Stimulated activated CD4-positive, alpha-beta T cell treated with anti-CD3 and anti-CD28 coated beads, TNF-alpha, amount 100 ng/mL, for 1 hour (primary cell): ENCODE results near the gene SLAMF7.
"Not testable (repeated sequence)": the region's sequence is repeated elsewhere in the genome, so short reads cannot be mapped to it uniquely, and the experiment has no call there.

Source experiments
- DNase-seq, 3 donors: peaks; one replicate each; pipeline ENCODE4 v3.0.0-alpha.2; 2020; ENCODE audit warnings: low read depth in 3 of 3, low spot score in 1 of 3

Gene SLAMF7

DNA sequence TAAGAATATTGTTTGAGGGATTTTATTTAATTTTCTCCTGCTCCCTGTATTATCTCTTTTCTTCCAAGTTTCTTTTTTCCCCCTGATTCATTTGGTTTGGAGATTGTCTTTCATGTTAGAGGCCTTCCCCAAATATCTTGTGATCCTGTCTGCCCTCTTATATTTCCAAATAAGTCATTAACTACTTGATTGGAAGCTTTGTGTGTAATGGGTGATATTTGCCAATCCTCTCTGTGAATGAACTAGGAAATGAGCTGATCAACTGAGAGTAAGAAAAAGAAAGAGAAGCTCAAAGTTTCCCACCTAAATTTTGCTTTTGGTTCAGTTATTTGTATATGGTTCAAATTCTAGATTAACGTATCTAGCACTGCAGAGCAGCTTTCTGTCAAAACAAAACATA, 33.3 kb downstream of the SLAMF7 start:
- DNase-seq = no peak

DNA sequence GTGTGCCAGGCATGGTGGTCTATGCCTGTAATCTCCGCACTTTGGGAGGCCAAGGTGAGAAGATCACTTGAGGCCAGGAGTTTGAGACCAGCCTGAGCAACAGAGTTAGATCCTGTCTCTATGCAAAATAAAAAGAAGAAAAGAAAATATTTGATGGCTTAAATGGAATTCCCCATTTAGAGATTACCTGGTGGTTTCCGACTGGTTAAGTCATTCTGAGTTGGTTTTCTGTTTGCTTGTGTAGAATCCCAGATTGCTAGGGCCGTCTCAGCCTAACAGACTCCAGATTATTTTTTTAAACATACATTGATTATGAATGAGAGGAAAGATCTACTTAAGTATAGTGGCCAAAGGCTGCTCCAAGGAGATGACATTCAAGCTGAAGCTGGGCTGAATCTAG, 34.0 kb downstream of the SLAMF7 start:
- no peak for DNase-seq

DNA sequence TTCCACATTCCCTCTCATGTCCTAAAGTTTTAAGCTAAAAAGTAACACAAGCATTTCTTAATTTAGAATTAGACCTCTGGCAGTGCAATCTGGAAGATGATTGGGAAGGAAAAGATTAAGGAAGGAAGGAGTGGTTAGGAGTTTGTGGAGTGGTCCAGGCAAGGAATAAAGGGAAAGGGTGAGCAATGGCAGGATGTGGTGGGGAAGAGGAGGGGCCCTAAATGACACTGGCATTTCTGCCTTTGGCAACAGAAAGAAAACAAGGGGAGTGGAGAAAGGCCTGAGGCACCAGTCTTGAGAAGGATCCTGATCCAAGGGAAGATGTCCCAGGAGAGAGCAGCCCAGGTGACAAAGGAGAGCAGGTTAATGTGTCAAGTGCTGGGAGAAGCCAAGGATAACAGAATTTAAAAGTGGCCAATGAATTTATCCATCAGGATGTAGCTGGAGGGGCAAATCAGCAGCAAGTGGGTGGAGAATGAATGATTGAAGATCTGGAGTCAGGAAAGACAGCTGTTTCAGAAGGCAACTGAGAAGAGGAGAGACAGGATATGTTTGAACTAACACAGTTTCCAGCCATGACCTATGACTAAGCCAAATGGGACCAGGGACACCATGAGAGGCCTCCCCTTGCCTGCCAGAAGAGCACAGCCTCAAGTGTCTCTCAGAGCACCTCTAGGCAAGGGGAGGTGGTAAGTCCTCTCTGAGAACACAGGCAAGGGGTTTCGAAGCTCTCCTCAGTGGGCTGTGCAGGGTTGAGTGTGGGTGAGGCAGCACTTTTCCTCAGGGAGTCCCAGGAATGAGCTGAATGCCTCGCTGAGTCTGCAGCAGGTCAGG, 36.1 kb downstream of the SLAMF7 start:
- DNase-seq = no peak

DNA sequence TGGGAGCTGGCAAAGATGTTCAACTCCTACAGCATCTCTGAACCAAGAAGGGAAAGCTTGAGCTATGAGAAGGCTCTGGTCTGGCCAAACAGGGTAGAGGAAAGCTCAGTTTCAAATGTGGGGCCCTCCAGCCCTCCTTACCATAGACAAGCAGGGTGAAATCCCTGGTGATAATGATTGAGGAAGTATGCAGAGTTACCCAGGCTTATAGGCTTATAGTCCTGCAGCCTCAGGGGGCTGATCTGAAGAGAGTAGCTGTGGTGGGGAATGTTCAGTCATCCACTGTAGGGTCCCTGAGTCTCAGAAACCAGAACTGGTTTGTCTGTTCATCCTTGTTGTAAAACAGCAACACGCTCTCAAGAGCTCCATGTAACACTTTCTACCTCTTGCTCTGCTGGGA, 37.1 kb downstream of the SLAMF7 start:
- no peak for DNase-seq

DNA sequence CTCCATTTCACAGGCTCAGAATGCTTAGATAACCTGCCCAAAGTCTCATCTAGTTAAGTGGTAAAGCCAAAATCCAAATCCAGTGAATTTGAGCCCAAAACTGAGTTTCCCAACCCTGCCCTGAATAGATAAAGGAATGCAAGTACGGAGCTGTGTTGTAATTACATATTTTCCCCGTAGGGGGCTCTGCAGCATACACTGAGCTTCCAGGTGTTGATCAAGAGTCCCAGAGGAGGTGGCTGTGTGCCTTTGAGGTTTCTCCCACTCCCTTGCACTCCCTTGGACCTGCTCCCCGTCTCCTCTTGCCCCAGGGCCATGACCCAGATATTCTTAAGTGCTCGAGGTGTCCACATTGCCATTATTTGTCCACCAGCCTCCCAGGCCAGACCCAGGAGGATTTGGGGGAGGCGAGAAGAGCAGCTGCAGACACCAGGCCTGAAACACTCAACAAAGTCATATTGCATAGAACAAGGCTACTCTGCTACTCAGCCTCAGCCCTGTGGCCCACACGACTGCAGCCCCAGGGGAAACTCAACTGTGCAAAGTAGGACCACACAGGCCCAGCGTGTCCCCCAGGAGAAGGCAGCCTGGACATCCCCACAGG, 38.5 kb downstream of the SLAMF7 start:
- DNase-seq = peak in 1 of 3 donors; percentile 19

DNA sequence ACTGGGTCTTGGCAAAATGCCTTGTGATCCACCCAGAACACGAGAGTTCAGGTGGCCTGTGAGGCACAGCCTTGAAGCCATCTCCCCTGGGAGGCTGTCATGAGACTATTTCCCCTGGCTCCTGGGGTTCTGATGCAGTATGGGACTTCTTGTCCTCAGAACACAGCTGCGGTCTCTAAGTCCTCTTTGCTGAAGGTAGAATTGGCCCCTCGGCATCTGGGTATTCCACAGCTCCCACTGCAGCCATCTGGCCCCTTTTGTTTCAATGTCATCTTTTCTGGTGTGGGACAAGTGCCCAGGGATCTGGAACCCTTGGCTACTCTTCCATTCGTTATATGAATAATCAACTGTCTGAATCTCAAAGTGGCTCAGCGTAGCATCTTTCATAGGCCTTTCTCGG, 39.9 kb downstream of the SLAMF7 start:
- DNase-seq = no peak

DNA sequence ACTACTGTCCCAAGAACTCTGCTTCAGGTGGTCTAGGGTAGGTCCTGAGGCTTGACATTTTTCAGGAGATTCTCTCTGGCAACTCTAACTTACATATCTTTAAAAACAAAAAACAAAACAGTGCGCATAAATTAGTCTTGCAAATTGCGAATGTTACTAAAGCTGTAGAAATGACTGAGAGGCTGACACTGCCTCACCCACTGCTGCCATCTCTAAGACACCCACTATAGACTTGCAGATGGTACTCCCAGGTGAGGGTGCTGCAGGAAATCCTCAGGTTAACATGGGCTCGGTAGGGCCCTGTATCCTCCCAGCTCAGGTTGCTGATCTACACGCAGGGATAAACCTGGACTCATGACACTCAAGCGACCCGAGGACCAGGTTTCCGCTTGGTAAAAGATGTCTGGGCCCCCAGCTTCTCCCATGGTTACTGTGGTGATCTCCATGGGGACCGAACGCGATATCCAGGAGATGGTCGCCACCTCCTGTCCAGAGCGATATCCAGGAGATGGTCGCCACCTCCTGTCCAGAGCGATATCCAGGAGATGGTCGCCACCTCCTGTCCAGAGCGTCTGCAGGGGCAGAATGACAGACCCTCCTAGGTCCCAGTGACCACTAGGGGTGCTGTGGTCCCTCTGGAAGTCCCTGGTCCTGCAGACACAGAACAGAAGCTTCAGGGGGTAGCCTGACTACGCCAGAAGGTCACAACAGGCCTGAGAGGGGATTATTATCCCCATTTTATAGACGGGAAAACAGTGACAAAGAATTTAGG, 40.8 kb downstream of the SLAMF7 start:
- DNase-seq = no peak

DNA sequence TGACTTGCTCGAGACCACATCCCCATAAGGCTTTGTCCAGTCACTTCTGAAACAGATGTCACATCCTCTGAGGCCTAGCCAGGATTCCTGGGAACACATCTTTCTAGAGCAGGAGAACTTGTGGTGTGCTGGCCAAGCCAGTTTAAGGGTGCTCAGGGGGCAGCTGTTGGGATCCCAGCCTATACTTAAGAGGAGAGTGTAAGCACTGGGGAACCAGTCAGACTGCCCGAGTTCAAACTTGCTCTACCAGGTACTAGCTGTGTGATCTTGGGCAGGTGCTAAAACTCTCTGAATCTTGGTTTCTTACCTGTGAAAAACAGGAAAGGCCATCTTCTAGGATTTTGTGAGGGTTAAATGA, 41.3 kb downstream of the SLAMF7 start:
- no peak for DNase-seq

DNA sequence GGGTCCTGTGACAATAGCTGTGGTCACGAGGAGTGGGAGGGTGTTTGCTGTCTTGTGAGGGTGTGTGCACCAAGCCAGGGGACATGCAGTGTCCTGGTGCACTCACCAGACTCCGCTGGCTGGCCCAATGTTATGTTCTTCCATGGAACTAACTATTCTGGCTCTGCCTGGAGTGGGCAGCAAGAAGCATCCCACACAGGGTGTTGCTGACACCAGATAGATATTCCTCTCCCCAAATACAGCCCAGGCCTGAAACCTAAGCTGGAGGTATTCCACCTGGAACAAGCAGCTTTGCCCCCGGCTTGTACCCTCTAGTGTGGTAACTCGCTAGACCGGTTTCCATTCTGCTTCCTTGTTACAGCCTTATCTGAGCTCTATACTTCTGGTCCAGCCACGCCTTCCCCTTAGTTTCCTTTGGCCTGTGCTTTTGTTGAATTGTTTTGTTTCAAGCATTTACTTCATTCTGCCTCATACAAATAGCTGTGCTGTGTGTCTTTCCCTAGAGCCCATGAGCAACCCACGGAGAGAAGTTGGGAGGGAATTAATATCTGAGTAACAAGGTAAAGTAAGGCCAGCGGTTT, 42.2 kb downstream of the SLAMF7 start:
- no peak for DNase-seq

DNA sequence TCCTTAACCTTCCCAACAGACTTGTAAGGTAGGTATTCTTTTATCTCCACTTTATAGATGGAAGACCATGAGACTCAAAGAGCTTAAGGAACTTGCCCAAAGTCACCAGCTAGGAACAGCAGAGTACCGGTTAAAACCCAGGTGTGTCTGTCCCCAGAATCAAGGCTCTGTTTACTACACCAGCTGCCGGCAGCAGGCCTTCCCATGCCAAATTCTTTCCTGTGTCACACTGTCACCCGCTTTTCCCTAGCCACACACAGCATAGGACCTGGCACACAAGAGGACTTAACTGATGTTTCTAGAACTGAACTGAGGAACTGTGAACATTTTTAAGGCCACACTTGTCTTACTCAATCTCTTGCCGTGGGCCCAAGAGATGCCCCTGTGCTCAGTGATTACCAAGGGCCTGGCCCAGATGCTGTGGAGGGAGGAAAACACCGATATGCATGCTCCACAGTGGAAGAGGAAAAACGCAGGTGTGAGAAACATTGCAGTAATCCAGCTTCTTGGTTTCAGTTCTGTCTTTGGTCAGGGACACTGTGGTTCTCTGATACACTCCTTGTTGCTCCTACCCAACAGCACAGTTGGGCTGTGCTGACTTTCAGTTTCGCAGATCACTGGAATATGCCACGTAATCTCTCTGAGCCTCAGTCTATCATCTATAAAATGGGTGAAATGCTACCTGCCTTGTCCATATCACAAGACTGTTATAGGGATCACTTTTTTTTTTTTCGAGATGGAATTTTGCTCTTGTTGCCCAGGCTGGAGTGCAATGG, 43.1 kb downstream of the SLAMF7 start:
- DNase-seq = no peak

DNA sequence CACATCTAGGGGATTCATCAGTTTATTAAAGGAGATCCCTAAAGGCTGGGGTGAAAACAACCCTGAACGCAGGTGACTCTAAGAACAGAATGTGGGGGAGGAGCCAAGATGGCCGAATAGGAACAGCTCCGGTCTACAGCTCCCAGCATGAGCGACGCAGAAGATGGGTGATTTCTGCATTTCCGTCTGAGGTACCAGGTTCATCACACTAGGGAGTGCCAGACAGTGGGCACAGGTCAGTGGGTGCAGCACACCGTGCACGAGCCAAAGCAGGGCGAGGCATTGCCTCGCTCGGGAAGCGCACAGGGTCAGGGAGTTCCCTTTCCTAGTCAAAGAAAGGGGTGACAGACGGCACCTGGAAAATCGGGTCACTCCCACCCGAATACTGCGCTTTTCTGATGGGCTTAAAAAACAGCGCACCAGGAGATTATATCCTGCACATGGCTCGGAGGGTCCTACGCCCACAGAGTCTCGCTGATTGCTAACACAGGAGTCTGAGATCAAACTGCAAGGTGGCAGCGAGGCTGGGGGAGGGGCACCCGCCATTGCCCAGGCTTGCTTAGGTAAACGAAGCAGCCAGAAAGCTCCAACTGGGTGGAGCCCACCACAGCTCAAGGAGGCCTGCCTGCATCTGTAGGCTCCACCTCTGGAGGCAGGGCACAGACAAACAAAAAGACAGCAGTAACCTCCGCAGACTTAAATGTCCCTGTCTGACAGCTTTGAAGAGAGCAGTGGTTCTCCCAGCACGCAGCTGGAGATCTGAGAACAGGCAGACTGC, 44.1 kb downstream of the SLAMF7 start:
- DNase-seq = not testable (repeated sequence)

DNA sequence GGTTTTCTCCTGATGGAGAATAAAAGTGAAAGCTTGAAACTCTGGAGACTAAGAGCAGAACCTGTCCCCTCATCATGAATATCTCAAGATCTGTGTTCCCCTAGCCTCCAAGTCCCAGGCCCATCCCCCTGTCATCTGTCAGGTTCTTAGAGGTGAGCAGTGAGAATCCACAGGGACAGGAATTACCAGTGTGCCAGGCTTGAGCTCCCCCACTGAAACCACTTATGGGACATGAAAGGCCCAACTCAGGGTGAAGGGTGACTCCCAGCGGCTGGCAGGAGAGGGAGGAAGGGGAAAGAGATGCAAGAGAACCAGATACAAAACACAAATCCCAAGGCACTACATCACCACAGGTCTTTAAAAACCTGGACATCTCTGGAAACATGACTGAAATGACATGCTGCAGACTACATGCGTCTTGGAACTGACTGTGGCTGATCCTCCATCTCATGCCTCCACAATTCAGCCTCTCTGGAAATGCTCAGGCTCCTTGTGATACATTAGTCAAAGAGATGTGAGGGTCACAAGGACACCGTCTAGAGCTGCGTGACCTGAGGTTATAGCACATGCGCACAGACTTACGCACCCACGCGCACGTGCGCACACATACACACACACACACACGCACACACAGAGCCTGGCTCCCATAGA, 50.1 kb downstream of the SLAMF7 start:
- no peak for DNase-seq

DNA sequence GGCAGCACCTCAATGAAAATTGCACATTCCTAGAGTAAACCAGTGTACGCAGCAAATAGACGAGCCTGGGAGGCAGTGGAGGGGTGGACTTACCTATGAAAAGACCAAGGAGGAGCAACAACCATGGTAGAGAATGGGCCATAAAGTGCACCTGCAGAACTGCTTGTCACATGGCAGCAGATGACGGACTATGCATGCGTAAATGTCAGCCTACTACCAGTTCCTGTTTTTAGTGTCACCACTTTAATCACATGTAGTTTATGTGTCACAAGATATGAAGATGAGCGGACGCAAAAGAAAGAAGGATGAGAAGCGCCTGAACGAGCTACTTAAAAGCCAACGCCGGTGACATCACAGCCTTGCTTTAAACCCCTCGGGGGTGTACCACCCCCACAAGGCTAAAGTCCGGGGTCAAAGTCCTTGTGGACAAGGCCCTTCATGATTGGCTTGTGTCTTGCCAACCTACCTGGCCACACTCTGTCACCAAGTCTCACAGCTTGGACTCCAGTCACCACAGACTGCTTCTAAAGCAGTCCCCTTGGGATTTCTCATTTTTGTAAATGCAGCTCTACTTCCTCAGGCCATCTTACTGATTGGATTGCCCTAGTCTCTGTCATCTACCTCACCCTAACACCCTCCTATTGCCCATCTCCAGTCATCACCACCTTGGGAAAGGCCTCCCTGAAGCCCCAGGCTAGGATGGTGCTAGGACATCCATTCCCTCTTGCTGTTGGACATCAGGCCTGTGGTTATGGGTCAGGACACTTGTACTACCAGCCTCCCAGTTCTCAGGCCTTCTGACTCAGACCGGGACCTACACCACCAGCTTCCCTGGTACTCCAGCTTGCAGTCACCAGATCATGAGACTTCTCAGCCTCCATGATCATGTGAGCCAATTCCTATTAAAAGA, 50.9 kb downstream of the SLAMF7 start:
- no peak for DNase-seq

DNA sequence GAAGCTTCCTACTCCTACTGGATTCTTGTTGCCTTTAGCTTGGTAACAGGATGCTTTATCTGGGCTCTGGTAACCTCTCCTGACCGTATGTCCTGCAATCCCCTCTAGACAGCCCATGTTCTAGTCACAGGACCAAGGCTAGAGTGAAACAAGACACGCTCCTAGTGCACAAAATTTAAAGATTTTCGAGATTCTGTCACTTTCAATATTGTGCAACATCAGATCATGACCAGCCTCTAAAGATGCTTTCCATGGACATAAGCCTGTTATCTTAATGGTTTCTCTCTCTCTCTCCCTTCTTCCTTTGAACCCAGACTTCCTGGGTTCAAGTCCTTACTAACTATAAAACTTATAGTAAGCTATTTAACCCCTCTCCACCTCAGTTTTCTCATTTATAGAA, 55.3 kb downstream of the SLAMF7 start:
- no peak for DNase-seq

DNA sequence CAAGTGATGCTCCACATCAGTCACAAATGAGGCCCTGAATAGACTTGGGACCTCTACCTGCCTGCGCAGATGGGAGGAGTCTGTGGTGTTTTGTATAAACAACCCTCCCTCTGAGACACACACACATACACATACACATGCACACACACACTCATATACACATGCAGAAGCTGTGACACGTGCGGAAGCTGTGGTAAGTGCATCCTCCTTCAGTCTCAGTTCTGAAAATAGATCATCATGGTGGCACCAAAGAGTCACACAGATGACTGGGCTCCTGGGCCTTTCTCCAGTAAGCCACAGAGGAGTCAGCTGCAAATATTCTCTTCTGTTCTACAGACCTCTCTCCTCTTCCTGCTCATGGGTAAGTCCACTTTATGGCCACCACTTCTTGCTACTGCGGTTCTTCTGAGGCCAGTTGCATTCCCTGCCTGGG, 56.9 kb downstream of the SLAMF7 start, which contains the start of gene LY9:
Gene LY9, plus strand, starts transcription at position 224 of the 433 bp plus-strand sequence. Its CDS starts 14 bp downstream, at position 238.
- DNase-seq = peak; percentile 44 to 68 (median 62)

DNA sequence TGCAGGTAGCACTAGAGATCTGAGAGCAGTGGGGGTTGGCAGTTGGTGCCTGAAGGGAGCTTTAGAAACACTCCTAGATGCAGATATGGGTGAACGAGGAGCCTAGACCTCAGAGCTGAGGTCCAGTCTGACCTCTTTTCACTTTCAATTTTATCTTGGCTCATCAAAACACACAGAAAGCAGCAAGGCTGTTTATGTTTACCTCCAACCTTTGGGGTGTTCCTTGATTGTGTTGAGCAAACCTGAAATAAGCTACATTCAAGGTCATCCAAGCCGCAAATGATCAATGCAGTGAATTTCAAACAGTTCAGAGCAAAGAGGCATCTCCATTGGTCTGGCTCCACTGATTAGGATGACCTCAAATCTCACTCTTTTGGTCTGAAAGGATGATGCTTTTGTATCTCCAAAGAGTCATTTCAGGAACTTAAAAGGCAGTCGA, 58.2 kb downstream of the SLAMF7 start:
- DNase-seq = no peak

DNA sequence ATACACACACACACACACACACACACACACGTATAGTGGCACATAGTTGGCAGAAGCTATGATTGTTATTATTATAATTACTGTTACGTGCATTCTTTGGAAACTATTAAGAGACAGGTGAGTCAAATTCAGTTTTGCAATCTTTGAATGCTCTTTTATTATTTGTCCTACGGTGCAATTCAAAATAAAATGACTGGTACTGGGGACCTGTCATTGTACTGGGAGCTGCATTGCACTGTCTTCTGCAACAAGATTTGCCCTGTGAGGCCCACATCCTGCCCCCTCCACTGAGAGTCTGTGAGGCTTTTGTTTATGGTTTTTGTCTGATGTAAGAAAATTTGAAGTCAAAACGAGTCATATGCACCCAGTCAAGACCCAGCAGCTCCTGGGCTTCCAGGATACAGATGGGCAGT, 58.8 kb downstream of the SLAMF7 start:
- peak in 1 of 3 donors; percentile 25 for DNase-seq

DNA sequence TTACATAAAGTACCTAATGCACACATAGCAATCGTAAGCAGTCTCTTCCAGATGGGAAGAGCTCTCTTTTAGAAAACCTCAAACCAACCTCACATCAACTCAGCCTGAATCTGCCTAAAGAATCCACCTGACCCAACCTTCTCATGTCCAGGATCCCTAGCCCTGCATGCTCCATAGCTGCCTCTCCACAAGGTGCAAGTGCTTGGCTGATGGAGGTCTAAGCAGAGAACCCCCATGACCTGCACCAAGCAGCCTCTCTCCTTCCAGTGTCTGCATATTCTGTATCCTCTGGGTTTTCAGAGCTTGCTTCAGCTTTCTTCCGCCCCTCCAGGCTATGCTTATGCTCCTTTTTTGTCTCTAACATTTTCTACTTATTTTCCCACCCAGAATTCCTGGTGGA, 59.4 kb downstream of the SLAMF7 start:
- DNase-seq = no peak
